ENCODE measurements around the gene FXYD1. TPM values are rescaled to one million over a fixed set of nuclear protein-coding genes. Genes with fewer than 3 reads are reported as not detected.

Gene FXYD1
- total RNA-seq, 1 donor from 2014 or later, result 67.6 TPM

DNA sequence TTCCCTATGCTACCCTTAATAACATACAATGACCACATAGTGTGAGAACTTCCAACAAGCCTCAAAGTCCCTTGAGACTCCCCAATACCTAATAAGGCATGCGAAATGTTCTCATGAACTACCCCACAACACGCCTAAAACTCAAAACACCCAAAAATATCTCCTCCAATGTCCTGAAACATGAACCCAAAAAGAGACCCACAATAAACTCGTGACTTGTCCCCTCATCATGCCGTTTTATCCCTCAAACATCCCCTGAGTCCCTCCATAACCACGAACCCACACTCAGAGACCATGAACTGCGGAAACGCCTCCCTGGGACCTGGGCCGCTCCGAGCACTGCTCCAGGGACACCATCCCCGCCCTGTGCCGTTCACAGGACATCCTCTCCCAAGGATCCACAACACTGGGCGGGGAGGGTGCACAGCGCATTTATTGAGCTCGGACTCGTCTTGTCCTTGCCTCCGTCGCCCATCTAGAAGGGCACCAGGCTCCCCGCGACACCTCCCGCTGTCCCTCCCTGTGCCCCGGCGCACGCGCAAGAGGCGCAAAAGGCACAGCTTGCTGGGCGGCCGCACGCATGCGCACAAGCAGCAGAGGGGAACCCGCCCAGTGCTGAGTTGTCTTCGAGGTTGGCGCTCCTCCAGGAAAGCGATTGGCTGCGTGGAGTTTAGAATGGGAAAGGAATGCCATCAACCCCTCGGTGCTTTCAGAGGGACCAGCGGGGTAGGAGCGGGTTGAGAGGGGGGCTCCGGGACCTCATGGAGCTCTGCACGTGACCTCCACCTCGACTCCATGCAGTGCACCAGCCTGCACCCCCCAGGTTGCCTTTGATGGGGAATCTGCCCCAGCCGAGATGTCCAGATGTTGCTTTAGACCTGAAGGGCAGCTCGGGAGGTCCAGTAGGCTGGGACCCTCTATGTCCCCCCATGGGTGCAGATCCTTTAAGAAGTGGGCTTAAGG lies 14.2 kb upstream of the FXYD1 start:
- ATAC-seq (peak; percentile 92), DNase-seq (peak; percentile 96)
- TF ChIP-seq, protein P1, sequence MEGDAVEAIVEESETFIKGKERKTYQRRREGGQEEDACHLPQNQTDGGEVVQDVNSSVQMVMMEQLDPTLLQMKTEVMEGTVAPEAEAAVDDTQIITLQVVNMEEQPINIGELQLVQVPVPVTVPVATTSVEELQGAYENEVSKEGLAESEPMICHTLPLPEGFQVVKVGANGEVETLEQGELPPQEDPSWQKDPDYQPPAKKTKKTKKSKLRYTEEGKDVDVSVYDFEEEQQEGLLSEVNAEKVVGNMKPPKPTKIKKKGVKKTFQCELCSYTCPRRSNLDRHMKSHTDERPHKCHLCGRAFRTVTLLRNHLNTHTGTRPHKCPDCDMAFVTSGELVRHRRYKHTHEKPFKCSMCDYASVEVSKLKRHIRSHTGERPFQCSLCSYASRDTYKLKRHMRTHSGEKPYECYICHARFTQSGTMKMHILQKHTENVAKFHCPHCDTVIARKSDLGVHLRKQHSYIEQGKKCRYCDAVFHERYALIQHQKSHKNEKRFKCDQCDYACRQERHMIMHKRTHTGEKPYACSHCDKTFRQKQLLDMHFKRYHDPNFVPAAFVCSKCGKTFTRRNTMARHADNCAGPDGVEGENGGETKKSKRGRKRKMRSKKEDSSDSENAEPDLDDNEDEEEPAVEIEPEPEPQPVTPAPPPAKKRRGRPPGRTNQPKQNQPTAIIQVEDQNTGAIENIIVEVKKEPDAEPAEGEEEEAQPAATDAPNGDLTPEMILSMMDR (IDR thresholded peaks at IDR 0.05), result no peak
- H3K36me3 ChIP-seq, result peaks cover 3% of the 10 kb centered on the region
- H3K4me3 ChIP-seq, result peak overlapping the region; percentile 62
- H3K9me3 ChIP-seq, result no peaks in the 10 kb centered on the region
- peak overlapping the region; percentile 85 for H3K27ac ChIP-seq
- intact Hi-C loops (cut with DNase I), result no loop called here
- no peaks in the 10 kb centered on the region for H3K27me3 ChIP-seq
- H3K4me1 ChIP-seq, result peaks cover 30% of the 10 kb centered on the region

DNA sequence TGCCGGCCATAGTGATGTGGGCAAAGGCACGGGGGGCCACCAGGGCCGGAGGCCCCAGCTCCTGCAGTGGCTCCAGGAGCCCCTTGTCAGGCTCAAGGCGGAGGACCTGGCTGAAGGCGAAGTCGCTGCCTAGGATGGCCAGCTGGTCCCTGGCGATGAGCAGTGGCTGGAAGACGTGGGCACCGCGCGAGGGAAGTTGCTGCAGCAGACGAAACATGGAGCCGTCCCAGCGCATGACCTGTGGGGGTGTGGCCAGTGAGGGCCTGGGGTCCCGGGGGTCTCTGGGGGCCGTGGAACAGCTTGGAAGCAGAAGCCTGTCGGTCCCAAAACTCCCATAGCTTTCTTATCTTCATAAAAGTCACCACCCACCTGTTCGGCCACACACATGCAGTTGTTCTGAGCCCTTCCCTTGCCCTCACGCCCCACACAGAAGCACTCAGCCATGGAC lies 13.3 kb upstream of the FXYD1 start:
- TF ChIP-seq, protein P1 (IDR thresholded peaks at IDR 0.05), result no peak
- Histone ChIP-seq H3K4me3 (no peak overlapping the region), H3K9me3 (no peaks in the 10 kb centered on the region), H3K36me3 (peaks cover 3% of the 10 kb centered on the region), H3K27ac (no peak overlapping the region), H3K27me3 (no peaks in the 10 kb centered on the region), H3K4me1 (peaks cover 20% of the 10 kb centered on the region)
- DNase-seq (no peak), ATAC-seq (no peak)
- intact Hi-C loops (cut with DNase I), result no loop called here

DNA sequence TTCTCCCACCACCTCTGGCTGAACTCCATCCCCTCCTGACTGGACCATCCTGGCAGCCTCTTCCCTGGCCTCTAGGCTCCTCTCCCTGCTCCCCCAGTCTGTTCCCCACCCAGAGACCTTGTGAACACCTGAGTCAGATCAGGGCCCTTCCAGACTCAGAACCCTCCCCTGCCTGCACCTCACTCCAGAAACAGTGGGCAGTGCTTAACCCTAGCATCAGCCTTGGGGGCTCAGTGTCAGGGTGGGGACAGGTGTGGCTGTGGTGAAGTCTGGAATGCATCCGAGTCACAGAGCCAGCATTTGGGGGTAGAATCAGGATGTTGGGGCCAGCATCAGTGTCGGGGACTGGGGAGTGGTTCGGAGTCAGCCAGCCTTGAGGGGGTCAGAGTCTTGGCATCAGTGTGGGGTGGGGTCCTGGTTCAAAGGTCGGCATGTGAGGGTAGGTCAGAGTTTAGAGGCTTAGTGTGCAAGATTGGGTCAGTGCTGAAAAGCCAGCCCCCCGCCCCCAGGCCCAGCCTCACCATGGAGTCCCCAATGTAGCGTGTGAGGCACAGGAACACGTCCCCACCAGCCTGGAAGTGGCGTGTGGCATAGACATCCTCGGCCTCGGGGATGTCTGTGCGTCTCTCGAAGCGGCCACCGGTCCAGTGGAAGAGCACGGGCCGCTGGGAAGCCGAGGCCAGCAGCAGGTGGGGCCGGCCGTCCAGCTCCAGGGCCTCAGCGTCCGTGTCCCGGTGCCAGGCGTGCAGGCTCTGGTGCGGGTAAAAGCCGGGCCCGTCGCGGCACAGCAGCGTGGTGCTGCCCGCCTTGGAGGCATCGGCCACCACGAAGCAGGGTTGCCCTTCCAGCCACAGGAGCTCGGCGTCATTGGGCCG lies 12.6 kb upstream of the FXYD1 start:
- TF ChIP-seq, protein P1 (IDR thresholded peaks at IDR 0.05), result no peak
- Histone ChIP-seq H3K27ac (no peak overlapping the region), H3K4me1 (peaks cover 15% of the 10 kb centered on the region), H3K36me3 (peaks cover 3% of the 10 kb centered on the region), H3K27me3 (no peaks in the 10 kb centered on the region), H3K4me3 (no peak overlapping the region), H3K9me3 (no peaks in the 10 kb centered on the region)
- intact Hi-C loops (cut with DNase I), result no loop called here
- DNase-seq (no peak), ATAC-seq (no peak)

DNA sequence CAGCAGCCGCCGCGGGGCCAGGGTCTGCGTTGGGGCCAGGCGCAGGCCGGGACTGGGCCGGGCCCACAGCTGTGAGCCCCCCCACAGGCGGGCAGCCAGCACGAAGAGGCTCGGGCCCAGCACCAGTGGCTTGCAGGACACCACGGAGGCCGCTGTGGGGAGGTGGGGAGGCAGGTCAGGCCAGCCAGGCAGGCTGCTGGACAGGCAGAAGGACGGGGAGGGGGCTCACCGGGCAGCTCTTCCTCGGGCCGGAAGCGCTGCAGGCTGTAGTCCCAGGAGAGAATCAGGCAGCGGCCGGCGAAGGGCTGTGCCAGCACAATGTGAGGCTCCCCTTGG lies 12.0 kb upstream of the FXYD1 start:
- no peak overlapping the region for H3K4me3 ChIP-seq

DNA sequence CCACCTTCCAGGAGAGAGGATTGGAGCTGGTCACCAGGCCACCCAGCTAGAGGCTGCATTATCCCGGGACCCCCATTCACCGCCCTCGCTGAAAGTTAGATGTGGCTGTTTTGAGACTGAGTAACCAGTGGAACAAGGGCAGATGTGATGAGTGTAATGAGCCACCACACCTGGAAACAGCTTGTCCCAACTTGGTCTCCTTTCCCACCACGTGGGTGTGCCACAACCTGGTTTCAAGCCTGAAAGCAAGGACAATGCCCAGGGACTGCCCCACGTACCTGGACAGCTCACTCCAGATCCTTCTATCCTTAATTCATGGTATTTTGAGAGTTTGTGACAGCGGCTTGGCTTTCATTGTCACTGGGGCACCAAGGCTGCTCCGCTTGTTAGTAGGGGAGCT lies 10.8 kb upstream of the FXYD1 start:
- peaks cover 15% of the 10 kb centered on the region for H3K4me1 ChIP-seq
- DNase-seq, result no peak
- no peak overlapping the region for H3K4me3 ChIP-seq
- no peaks in the 10 kb centered on the region for H3K9me3 ChIP-seq
- no peak for ATAC-seq
- H3K36me3 ChIP-seq, result no peaks in the 10 kb centered on the region
- no peaks in the 10 kb centered on the region for H3K27me3 ChIP-seq
- TF ChIP-seq, protein P1 (IDR thresholded peaks at IDR 0.05), result no peak
- intact Hi-C loops (cut with DNase I), result no loop called here
- no peak overlapping the region for H3K27ac ChIP-seq

More for the DNA sequence above, 12.0 kb upstream of the FXYD1 start:
- H3K9me3 ChIP-seq, result no peaks in the 10 kb centered on the region
- H3K36me3 ChIP-seq, result no peaks in the 10 kb centered on the region
- intact Hi-C loops (cut with DNase I), result no loop called here
- H3K27me3 ChIP-seq, result no peaks in the 10 kb centered on the region
- ATAC-seq (no peak), DNase-seq (no peak)
- peaks cover 15% of the 10 kb centered on the region for H3K4me1 ChIP-seq
- no peak overlapping the region for H3K27ac ChIP-seq
- TF ChIP-seq, protein P1 (IDR thresholded peaks at IDR 0.05), result no peak

Measured in upper lobe of right lung (tissue), 1 donor.